ENCODE data around the gene BPTF. TPM values are rescaled to one million over a fixed set of nuclear protein-coding genes. Genes with fewer than 3 reads are reported as not detected.
"Not testable (repeated sequence)": the region's sequence is repeated elsewhere in the genome, so short reads cannot be mapped to it uniquely, and the experiment has no call there.

Gene BPTF
- total RNA-seq, result 126 TPM

- DNase-seq (ENCODE audit: low spot score), result peak; percentile 94
These were observed at the start of gene BPTF for GRCh38 chr17:67824735-67825626. Gene BPTF (plus strand): TSS chr17:67825503. CDS start chr17:67825725, 222 bp downstream.

- peak; percentile 77 for DNase-seq (ENCODE audit: low spot score)
These were observed 46.1 kb upstream of the BPTF start for GRCh38 chr17:67779098-67779672.

- DNase-seq (ENCODE audit: low spot score), result no peak
These were observed 40.8 kb upstream of the BPTF start for GRCh38 chr17:67784364-67785121.

- no peak for DNase-seq (ENCODE audit: low spot score)
These were observed 40.2 kb upstream of the BPTF start for GRCh38 chr17:67785122-67785477.

- no peak for DNase-seq (ENCODE audit: low spot score)
These were observed 39.8 kb upstream of the BPTF start for GRCh38 chr17:67785504-67785903.

GRCh38 chr17:67800495-67800928 lies 24.8 kb upstream of the BPTF start:
- peak; percentile 68 for DNase-seq (ENCODE audit: low spot score)

- DNase-seq (ENCODE audit: low spot score), result no peak
These were observed 23.6 kb upstream of the BPTF start for GRCh38 chr17:67801626-67802175.

- DNase-seq (ENCODE audit: low spot score), result no peak
These were observed 14.8 kb upstream of the BPTF start for GRCh38 chr17:67810464-67810863.

GRCh38 chr17:67812380-67812779 lies 12.9 kb upstream of the BPTF start:
- not testable (repeated sequence) for DNase-seq (ENCODE audit: low spot score)

GRCh38 chr17:67813803-67814180 lies 11.5 kb upstream of the BPTF start:
- DNase-seq (ENCODE audit: low spot score), result no peak

GRCh38 chr17:67818110-67819002 lies 6.9 kb upstream of the BPTF start:
- peak; percentile 17 for DNase-seq (ENCODE audit: low spot score)

GRCh38 chr17:67819722-67820121 lies 5.6 kb upstream of the BPTF start:
- peak; percentile 5 for DNase-seq (ENCODE audit: low spot score)

GRCh38 chr17:67821871-67822367 lies 3.4 kb upstream of the BPTF start:
- DNase-seq (ENCODE audit: low spot score), result peak; percentile 32

GRCh38 chr17:67825627-67826601 lies 611 bp downstream of the BPTF start:
- peak; percentile 57 for DNase-seq (ENCODE audit: low spot score)

- no peak for DNase-seq (ENCODE audit: low spot score)
These were observed 4.0 kb downstream of the BPTF start for GRCh38 chr17:67829331-67829730.

- DNase-seq (ENCODE audit: low spot score), result no peak
These were observed 5.1 kb downstream of the BPTF start for GRCh38 chr17:67830440-67830839.

GRCh38 chr17:67831268-67831667 lies 6.0 kb downstream of the BPTF start:
- no peak for DNase-seq (ENCODE audit: low spot score)

GRCh38 chr17:67833134-67833533 lies 7.8 kb downstream of the BPTF start:
- DNase-seq (ENCODE audit: low spot score), result no peak

GRCh38 chr17:67833946-67834631 lies 8.8 kb downstream of the BPTF start:
- DNase-seq (ENCODE audit: low spot score), result no peak
